NCI-H524 (cell line): Measurements from ENCODE around the gene ACMSD.
"Not testable (repeated sequence)": the region's sequence is repeated elsewhere in the genome, so short reads cannot be mapped to it uniquely, and the experiment has no call there.

ENCODE experiments used
- DNase-seq, 2 experiments: peaks; one replicate each; lab custom pipeline; 2025; lab: John Stamatoyannopoulos, UW

Gene ACMSD

GRCh38 chr2:134838143-134838620 is at the start of gene ACMSD:
ACMSD (plus strand) TSS chr2:134838616; CDS start chr2:134838683, 67 bp downstream.
- DNase-seq = no peak

GRCh38 chr2:134790487-134790886 is 47.9 kb upstream of the ACMSD start:
- no peak for DNase-seq

- no peak for DNase-seq
Observed at GRCh38 chr2:134791616-134792015, 46.8 kb upstream of the ACMSD start.

- no peak for DNase-seq
Observed at GRCh38 chr2:134792186-134792585, 46.2 kb upstream of the ACMSD start.

GRCh38 chr2:134795765-134796164 is 42.7 kb upstream of the ACMSD start:
- DNase-seq = no peak

- no peak for DNase-seq
Observed at GRCh38 chr2:134796373-134796772, 42.0 kb upstream of the ACMSD start.

- no peak for DNase-seq
Observed at GRCh38 chr2:134799936-134800335, 38.5 kb upstream of the ACMSD start.

- no peak for DNase-seq
Observed at GRCh38 chr2:134800341-134800740, 38.1 kb upstream of the ACMSD start.

- not testable (repeated sequence) for DNase-seq
Observed at GRCh38 chr2:134803609-134804405, 34.6 kb upstream of the ACMSD start.

- DNase-seq = no peak
Observed at GRCh38 chr2:134815741-134816140, 22.7 kb upstream of the ACMSD start.

GRCh38 chr2:134818321-134818720 is 20.1 kb upstream of the ACMSD start:
- DNase-seq = no peak

- no peak for DNase-seq
Observed at GRCh38 chr2:134819334-134819733, 19.1 kb upstream of the ACMSD start.

- no peak for DNase-seq
Observed at GRCh38 chr2:134823431-134823830, 15.0 kb upstream of the ACMSD start.

- DNase-seq = no peak
Observed at GRCh38 chr2:134823832-134824231, 14.6 kb upstream of the ACMSD start.

GRCh38 chr2:134825716-134826115 is 12.7 kb upstream of the ACMSD start:
- DNase-seq = not testable (repeated sequence)

- DNase-seq = no peak
Observed at GRCh38 chr2:134835471-134835870, 2.9 kb upstream of the ACMSD start.

- DNase-seq = no peak
Observed at GRCh38 chr2:134836986-134837385, 1.4 kb upstream of the ACMSD start.

- DNase-seq = no peak
Observed at GRCh38 chr2:134839649-134840048, 1.2 kb downstream of the ACMSD start.

- no peak for DNase-seq
Observed at GRCh38 chr2:134842930-134843490, 4.6 kb downstream of the ACMSD start.

GRCh38 chr2:134843968-134844367 is 5.6 kb downstream of the ACMSD start:
- DNase-seq = no peak

GRCh38 chr2:134845028-134845427 is 6.6 kb downstream of the ACMSD start:
- DNase-seq = no peak

GRCh38 chr2:134845719-134846118 is 7.3 kb downstream of the ACMSD start:
- no peak for DNase-seq

GRCh38 chr2:134846213-134846612 is 7.8 kb downstream of the ACMSD start:
- no peak for DNase-seq

GRCh38 chr2:134847582-134847981 is 9.2 kb downstream of the ACMSD start:
- DNase-seq = not testable (repeated sequence)
